Transverse colon (tissue), 4 donors: ENCODE data around the gene SULF2. TPM values are rescaled to one million over a fixed set of nuclear protein-coding genes. Genes with fewer than 3 reads are reported as not detected.

Experiments used
- DNase-seq: peaks from one replicate; pipeline ENCODE4 v3.0.0-alpha.2; 2019
- H3K27ac ChIP-seq, 4 donors: fragments of 200-600 bp; sonication (generic); 2 replicates each; pipeline ENCODE4 v1.5.1; 2016 to 2018; ENCODE audit warnings: inconsistent platforms in 4 of 4
- H3K27me3 ChIP-seq: fragments of 200-600 bp; sonication (generic); 2 replicates; pipeline ENCODE4 v1.5.1; 2017; ENCODE audit warnings: inconsistent platforms
- H3K36me3 ChIP-seq, 4 donors: fragments of 200-600 bp; sonication (generic); 2 replicates each; pipeline ENCODE4 v1.5.1; 2017 to 2019; ENCODE audit warnings: inconsistent platforms in 4 of 4
- H3K4me1 ChIP-seq, 4 donors: fragments of 200-600 bp; sonication (generic); 2 replicates each; pipeline ENCODE4 v1.5.1; 2017 to 2020; ENCODE audit warnings: inconsistent platforms in 4 of 4
- H3K4me3 ChIP-seq, 4 donors: fragments of 200-600 bp; sonication (generic); 1 replicate in 1 of 4; 2 replicates in 3 of 4; pipeline versions ENCODE4 v1.5.1 to v1.6.1; 2017 to 2019; ENCODE audit warnings: inconsistent platforms in 4 of 4
- H3K9me3 ChIP-seq, 2 donors: fragments of 200-600 bp; sonication (generic); 2 replicates each; pipeline ENCODE4 v1.5.1; 2017 to 2019; ENCODE audit warnings: inconsistent platforms in 2 of 2
- CTCF ChIP-seq, 5 experiments: fragments of 200-600 bp in 3 of 5; fragments of 450-650 bp in 2 of 5; sonication (generic) in 3 of 5; IDR thresholded peaks; 1 replicate in 2 of 5; 2 replicates in 3 of 5; pipeline ENCODE4 v1.5.1; 2016 to 2017; ENCODE audit warnings: antibody characterized with exemption in 5 of 5, inconsistent platforms in 3 of 5, mild to moderate bottlenecking in 2 of 5, moderate library complexity in 1 of 5
- EP300 ChIP-seq: sonication (generic); formaldehyde crosslinking; IDR thresholded peaks from one replicate; pipeline ENCODE4 v1.6.1; 2017; ENCODE audit warnings: antibody characterized with exemption, low read depth
- POLR2A ChIP-seq: fragments of 450-650 bp; IDR thresholded peaks from one replicate; pipeline ENCODE4 v1.6.1; 2016; ENCODE audit warnings: antibody characterized with exemption, mild to moderate bottlenecking, moderate library complexity
- POLR2AphosphoS5 ChIP-seq, 3 donors: sonication (generic); formaldehyde crosslinking; IDR thresholded peaks; one replicate each; pipeline ENCODE4 v1.6.1; 2016; ENCODE audit warnings: antibody characterized with exemption in 3 of 3
- WGBS, 2 donors: methylation state at CpG; one replicate each; pipeline ENCODE4 v1.1.5; 2018; ENCODE audit warnings: low coverage in 1 of 2; 5-methylcytosine and 5-hydroxymethylcytosine counted together
- in situ Hi-C, 4 donors: fragments of 200-750 bp; cut with MboI; loops; one replicate each; pipeline versions ENCODE4 v1.15.0 to v1.15.1; 2017; ENCODE audit warnings: low sequenced_read_pairs in 3 of 4, low pct_ligation_motif_present in 1 of 4, low pct_unique_long_range_greater_than_20kb in 1 of 4
- intact Hi-C: fragments of 100-400 bp; cut with DNase I; formaldehyde crosslinking; loops from one replicate; pipeline ENCODE4 v1.15.1; 2023; ENCODE audit warnings: low total_unique reads
- total RNA-seq, 4 donors: library from RNA; depleted of rRNA; stranded (reverse); fragments of >200 nt; gene quantifications; one replicate each; pipeline ENCODE4 v1.1.0, GENCODE V29; 2016

The SULF2 gene
- total RNA-seq, 4 donors from 2014 or later = 103 to 257 (median 191) TPM

- in situ Hi-C loops = no loop called here
- Histone ChIP-seq H3K27ac (no peak overlapping the region), H3K9me3 (no peaks in the 10 kb centered on the region), H3K4me1 (peaks cover 0 to 4% (median 0%) of the 10 kb centered on the region in 4 donors), H3K36me3 (no peaks in the 10 kb centered on the region), H3K27me3 (no peaks in the 10 kb centered on the region), H3K4me3 (no peak overlapping the region)
- intact Hi-C loops = no loop called here
- no peak for TF ChIP-seq POLR2AphosphoS5 (IDR thresholded peaks at IDR 0.05)
- no peak for TF ChIP-seq EP300
- no peak for TF ChIP-seq CTCF (IDR thresholded peaks at IDR 0.05)
- TF ChIP-seq POLR2A = no peak
- WGBS, 2 donors = 66 to 80% methylated on average over 3 to 7 of the region's 7 CpGs
- no peak for DNase-seq
Measured at GRCh38 chr20:47700327-47700726, 85.0 kb downstream of the SULF2 start.

GRCh38 chr20:47699818-47700217 lies 85.5 kb downstream of the SULF2 start:
- Histone ChIP-seq H3K9me3 (no peaks in the 10 kb centered on the region), H3K36me3 (no peaks in the 10 kb centered on the region), H3K27ac (no peak overlapping the region), H3K4me3 (no peak overlapping the region), H3K27me3 (no peaks in the 10 kb centered on the region), H3K4me1 (no peaks in the 10 kb centered on the region)
- intact Hi-C loops (no loop called here), in situ Hi-C loops (no loop called here)
- no peak for TF ChIP-seq POLR2A
- no peak for TF ChIP-seq CTCF (IDR thresholded peaks at IDR 0.05)
- DNase-seq = no peak
- WGBS, 2 donors = 80 to 88% methylated on average over 1 of the region's 1 CpG

GRCh38 chr20:47698142-47698541 lies 87.1 kb downstream of the SULF2 start:
- in situ Hi-C loops = no loop called here
- TF ChIP-seq POLR2A = no peak
- TF ChIP-seq EP300 = no peak
- TF ChIP-seq POLR2AphosphoS5 (IDR thresholded peaks at IDR 0.05) = no peak
- TF ChIP-seq CTCF (IDR thresholded peaks at IDR 0.05) = no peak
- DNase-seq = no peak
- H3K4me1 ChIP-seq = no peaks in the 10 kb centered on the region
- H3K9me3 ChIP-seq = no peaks in the 10 kb centered on the region
- no peak overlapping the region for H3K4me3 ChIP-seq
- no peaks in the 10 kb centered on the region for H3K36me3 ChIP-seq
- no peaks in the 10 kb centered on the region for H3K27me3 ChIP-seq
- WGBS, 2 donors = 75 to 100% methylated on average over 1 to 6 of the region's 6 CpGs
- intact Hi-C loops = no loop called here
- H3K27ac ChIP-seq = no peak overlapping the region

- no peak for DNase-seq
- Histone ChIP-seq H3K9me3 (peaks cover 0 to 3% of the 10 kb centered on the region in 2 donors), H3K27me3 (no peaks in the 10 kb centered on the region), H3K4me3 (no peak overlapping the region), H3K36me3 (no peaks in the 10 kb centered on the region), H3K27ac (no peak overlapping the region), H3K4me1 (no peaks in the 10 kb centered on the region)
- TF ChIP-seq CTCF (IDR thresholded peaks at IDR 0.05) = no peak
- no peak for TF ChIP-seq EP300
- no peak for TF ChIP-seq POLR2AphosphoS5 (IDR thresholded peaks at IDR 0.05)
- no peak for TF ChIP-seq POLR2A
- in situ Hi-C loops (no loop called here), intact Hi-C loops (no loop called here)
- WGBS, 2 donors = 96 to 100% methylated on average over 1 to 11 of the region's 11 CpGs
Measured at GRCh38 chr20:47696856-47697255, 88.4 kb downstream of the SULF2 start.
